A673 (cell line): ENCODE data around the gene CCDC15.

Source experiments
- EZH2 ChIP-seq: fragments of 200-600 bp; sonication (generic); IDR thresholded peaks from 2 replicates; pipeline ENCODE4 v1.6.1; 2017; ENCODE audit warnings: borderline replicate concordance, low read depth, mild to moderate bottlenecking, mixed read lengths, antibody characterized with exemption, low read length; ENCODE audit not compliant: poor library complexity, severe bottlenecking
- TF ChIP-seq, protein P1 (sequence below): fragments of 300-800, 200-600 bp; sonication (generic); conservative IDR thresholded peaks from 2 replicates; pipeline ENCODE4 v1.5.1; 2017; ENCODE audit warnings: low read depth, mild to moderate bottlenecking, antibody characterized with exemption, low read length, moderate library complexity, mixed read lengths

DNA sequence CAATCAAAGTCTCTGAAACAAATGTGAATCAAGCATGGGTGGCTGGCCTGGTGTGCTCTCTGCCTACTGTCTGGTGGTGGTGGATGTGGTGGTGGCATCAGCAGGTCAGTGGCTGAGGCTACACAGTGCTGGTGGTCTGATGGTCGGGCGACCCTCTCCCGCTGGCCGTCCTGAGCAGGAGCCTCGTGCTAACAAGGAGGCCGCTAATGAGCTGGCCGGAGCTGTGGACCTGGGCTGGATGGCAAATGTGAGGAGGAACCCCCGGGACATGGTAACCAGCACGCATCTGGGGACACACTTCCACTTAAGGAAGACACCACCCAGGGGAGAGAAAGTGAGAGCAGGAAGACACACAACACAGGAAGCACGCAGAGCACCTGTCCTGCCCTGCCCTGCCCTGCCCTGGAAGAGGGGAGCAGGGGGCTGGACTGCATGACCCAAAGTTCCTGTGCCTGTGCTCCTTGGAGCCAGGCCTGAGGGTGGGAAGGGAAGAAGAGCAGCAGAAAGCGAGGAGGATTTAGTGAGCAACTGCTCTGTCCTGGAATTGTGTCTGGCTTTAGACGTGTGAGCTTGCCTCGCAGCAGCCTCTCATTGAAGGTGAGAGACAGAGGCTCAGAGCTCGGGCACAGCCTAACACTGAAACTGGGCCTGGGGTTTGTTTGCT, 132.8 kb downstream of the CCDC15 start:
- TF ChIP-seq, protein P1, sequence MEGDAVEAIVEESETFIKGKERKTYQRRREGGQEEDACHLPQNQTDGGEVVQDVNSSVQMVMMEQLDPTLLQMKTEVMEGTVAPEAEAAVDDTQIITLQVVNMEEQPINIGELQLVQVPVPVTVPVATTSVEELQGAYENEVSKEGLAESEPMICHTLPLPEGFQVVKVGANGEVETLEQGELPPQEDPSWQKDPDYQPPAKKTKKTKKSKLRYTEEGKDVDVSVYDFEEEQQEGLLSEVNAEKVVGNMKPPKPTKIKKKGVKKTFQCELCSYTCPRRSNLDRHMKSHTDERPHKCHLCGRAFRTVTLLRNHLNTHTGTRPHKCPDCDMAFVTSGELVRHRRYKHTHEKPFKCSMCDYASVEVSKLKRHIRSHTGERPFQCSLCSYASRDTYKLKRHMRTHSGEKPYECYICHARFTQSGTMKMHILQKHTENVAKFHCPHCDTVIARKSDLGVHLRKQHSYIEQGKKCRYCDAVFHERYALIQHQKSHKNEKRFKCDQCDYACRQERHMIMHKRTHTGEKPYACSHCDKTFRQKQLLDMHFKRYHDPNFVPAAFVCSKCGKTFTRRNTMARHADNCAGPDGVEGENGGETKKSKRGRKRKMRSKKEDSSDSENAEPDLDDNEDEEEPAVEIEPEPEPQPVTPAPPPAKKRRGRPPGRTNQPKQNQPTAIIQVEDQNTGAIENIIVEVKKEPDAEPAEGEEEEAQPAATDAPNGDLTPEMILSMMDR: no peak
- TF ChIP-seq EZH2: no peak
